ENCODE results near the gene HERC6. TPM values are rescaled to one million over a fixed set of nuclear protein-coding genes. Genes with fewer than 3 reads are reported as not detected.

The HERC6 gene
- total and polyA plus RNA-seq, 2 experiments from 2014 or later: 3.4 to 7.3 TPM

- peaks cover 6% of the 10 kb centered on the region; the same call in 2 of the 3 replicates for H3K4me1 Mint-ChIP-seq
- Histone ChIP-seq H3K27ac (ENCODE audit: low read depth) (no peak overlapping the region), H3K4me1 (ENCODE audit: insufficient read depth) (no peaks in the 10 kb centered on the region), H3K4me2 (no peak overlapping the region), H3K9me2 (ENCODE audit: insufficient read depth) (0 out of 2 replicates have a peak, but pooled peaks cover 3% of the 10 kb centered on the region), H4K20me1 (replicated peaks; ENCODE audit: insufficient read depth) (no peaks in the 10 kb centered on the region), H2AFZ (no peak overlapping the region), H3K79me2 (replicated peaks; ENCODE audit: insufficient read depth) (no peaks in the 10 kb centered on the region), H3K36me3 (ENCODE audit: insufficient read depth) (no peaks in the 10 kb centered on the region), H3K4me3 (no peak overlapping the region), H3K27me3 (ENCODE audit: insufficient read depth) (no peaks in the 10 kb centered on the region), H3F3A (replicated peaks; ENCODE audit: low read depth) (no peaks in the 10 kb centered on the region)
- DNase-seq (ENCODE audit: low spot score) (no peak), ATAC-seq (no peak)
- H3K4me3 Mint-ChIP-seq: no peak overlapping the region
- peaks cover 3% of the 10 kb centered on the region for H3K27me3 Mint-ChIP-seq (ENCODE audit: insufficient read depth, low read depth, poor library complexity)
- no peaks in the 10 kb centered on the region for H3K36me3 Mint-ChIP-seq (ENCODE audit: low read depth)
- no peaks in the 10 kb centered on the region for H3K9me3 Mint-ChIP-seq
- TF ChIP-seq NANOG (IDR thresholded peaks at IDR 0.05; ENCODE audit: borderline replicate concordance) (no peak), ZNF114 (CRISPR knock-in tag; IDR thresholded peaks at IDR 0.05) (no peak), JUNB (IDR thresholded peaks at IDR 0.05; ENCODE audit: unreplicated experiment) (no peak), EZH2 (IDR thresholded peaks at IDR 0.05; ENCODE audit: low read depth, unreplicated experiment) (no peak), REST (IDR thresholded peaks at IDR 0.05; ENCODE audit: unreplicated experiment) (no peak)
- no peak overlapping the region for H3K27ac Mint-ChIP-seq
Observed at GRCh38 chr4:88413801-88414200, 35.1 kb downstream of the HERC6 start.

GRCh38 chr4:88414755-88415154, 36.1 kb downstream of the HERC6 start:
- Histone ChIP-seq H3K27ac (ENCODE audit: low read depth) (no peak overlapping the region), H4K20me1 (replicated peaks; ENCODE audit: insufficient read depth) (no peaks in the 10 kb centered on the region), H3K4me2 (no peak overlapping the region), H3K36me3 (ENCODE audit: insufficient read depth) (no peaks in the 10 kb centered on the region), H3K9me2 (ENCODE audit: insufficient read depth) (0 out of 2 replicates have a peak, but pooled peaks cover 3% of the 10 kb centered on the region), H3K4me3 (no peak overlapping the region), H3K79me2 (replicated peaks; ENCODE audit: insufficient read depth) (no peaks in the 10 kb centered on the region), H3F3A (replicated peaks; ENCODE audit: low read depth) (no peaks in the 10 kb centered on the region), H3K27me3 (ENCODE audit: insufficient read depth) (no peaks in the 10 kb centered on the region), H3K4me1 (ENCODE audit: insufficient read depth) (no peaks in the 10 kb centered on the region), H2AFZ (no peak overlapping the region)
- H3K27ac Mint-ChIP-seq: no peak overlapping the region
- peaks cover 3% of the 10 kb centered on the region for H3K27me3 Mint-ChIP-seq (ENCODE audit: insufficient read depth, low read depth, poor library complexity)
- no peaks in the 10 kb centered on the region for H3K9me3 Mint-ChIP-seq
- no peaks in the 10 kb centered on the region for H3K36me3 Mint-ChIP-seq (ENCODE audit: low read depth)
- ATAC-seq (no peak), DNase-seq (ENCODE audit: low spot score) (no peak)
- peaks cover 6% of the 10 kb centered on the region; the same call in 2 of the 3 replicates for H3K4me1 Mint-ChIP-seq
- H3K4me3 Mint-ChIP-seq: no peak overlapping the region
- no peak for TF ChIP-seq CREB1 (CRISPR knock-in tag; IDR thresholded peaks at IDR 0.05; ENCODE audit: low read depth)
- TF ChIP-seq STAT1 (IDR thresholded peaks at IDR 0.05; ENCODE audit: unreplicated experiment): no peak
- no peak for TF ChIP-seq NANOG (IDR thresholded peaks at IDR 0.05; ENCODE audit: borderline replicate concordance)
- TF ChIP-seq POLR2AphosphoS5 (IDR thresholded peaks at IDR 0.05; ENCODE audit: low read depth): no peak
- no peak for TF ChIP-seq EZH2 (IDR thresholded peaks at IDR 0.05; ENCODE audit: low read depth, unreplicated experiment)
- TF ChIP-seq ZNF114 (CRISPR knock-in tag; IDR thresholded peaks at IDR 0.05): no peak
- TF ChIP-seq CTCF (conservative IDR thresholded peaks at IDR 0.05; ENCODE audit: low read depth in 2 of 2): no peak
- TF ChIP-seq ZNF331 (CRISPR knock-in tag; IDR thresholded peaks at IDR 0.05; ENCODE audit: low read depth): no peak
- TF ChIP-seq JUNB (IDR thresholded peaks at IDR 0.05; ENCODE audit: unreplicated experiment): no peak
- TF ChIP-seq ZNF462 (CRISPR knock-in tag; IDR thresholded peaks at IDR 0.05): no peak
